ENCODE data around the gene ARHGEF7. TPM values are rescaled to one million over a fixed set of nuclear protein-coding genes. Genes with fewer than 3 reads are reported as not detected.

Gene ARHGEF7
- 182 and 197 TPM in 2 replicates for total RNA-seq

GRCh38 chr13:111115061-111115964 is at the start of gene ARHGEF7:
ARHGEF7 (plus strand) TSS chr13:111115310; CDS start chr13:111115527, 217 bp downstream.

GRCh38 chr13:111319998-111320911 is 205.1 kb downstream of the ARHGEF7 start, which contains the start of gene TEX29:
TEX29 (plus strand) TSS chr13:111320642; CDS start chr13:111320891, 249 bp downstream.

Other genes starting within 250 kb of the ARHGEF7 start
- 70.1 and 90.3 TPM in 2 replicates for gene ANKRD10, start 200.2 kb upstream of the ARHGEF7 start, total RNA-seq
- gene TEX29, start 205.3 kb downstream of the ARHGEF7 start, total RNA-seq = not detected in 2 replicates